A673 (cell line): ENCODE measurements around the gene HDAC8. TPM values are rescaled to one million over a fixed set of nuclear protein-coding genes. Genes with fewer than 3 reads are reported as not detected.

Experiments
- BruUV-seq: library from RNA; stranded (reverse); fragments of 400-500 nt; replicated peaks from 2 replicates; lab custom pipeline; 2021; lab: Mats Ljungman, UMichigan
- CTCF ChIA-PET: fragments of 300-600 bp; sonication (Branson Sonifier 250); formaldehyde crosslinking; loops from one replicate; lab custom pipeline; 2022; ENCODE audit warnings: antibody characterized with exemption; lab: Charles Lee
- POLR2A ChIA-PET: fragments of 300-600 bp; sonication (Branson Sonifier 250); formaldehyde crosslinking; loops from one replicate; lab custom pipeline; 2022; ENCODE audit warnings: antibody characterized with exemption; ENCODE audit not compliant: low non-redundant PET; lab: Charles Lee
- DNase-seq: peaks from one replicate; pipeline ENCODE4 v3.0.0-alpha.2; 2015; ENCODE audit warnings: low spot score
- H3K27ac ChIP-seq: fragments of 200-600 bp; sonication (generic); 2 replicates; pipeline ENCODE4 v1.5.1; 2016; ENCODE audit warnings: mixed run types, low read depth, mild to moderate bottlenecking, mixed read lengths, antibody characterized with exemption, low read length; ENCODE audit not compliant: poor library complexity, severe bottlenecking
- H3K27me3 ChIP-seq: fragments of 200-600 bp; sonication (generic); replicated peaks from 2 replicates; pipeline ENCODE4 v1.6.1; 2017; ENCODE audit warnings: mixed run types, low read depth, mild to moderate bottlenecking, mixed read lengths, antibody characterized with exemption, low read length; ENCODE audit not compliant: insufficient read depth, poor library complexity
- H3K36me3 ChIP-seq: fragments of 200-600 bp; sonication (generic); 2 replicates; pipeline ENCODE4 v1.6.1; 2016; ENCODE audit warnings: mixed run types, mild to moderate bottlenecking, mixed read lengths, antibody characterized with exemption, low read length; ENCODE audit not compliant: insufficient read depth, poor library complexity, severe bottlenecking
- H3K4me1 ChIP-seq: fragments of 200-600 bp; sonication (generic); 2 replicates; pipeline ENCODE4 v1.6.1; 2017; ENCODE audit warnings: mixed run types, mild to moderate bottlenecking, mixed read lengths, antibody characterized with exemption, low read length; ENCODE audit not compliant: insufficient read depth, poor library complexity, severe bottlenecking
- H3K4me3 ChIP-seq: fragments of 200-600 bp; sonication (generic); 2 replicates; pipeline ENCODE4 v1.5.1; 2016; ENCODE audit warnings: low read depth, mixed run types, mild to moderate bottlenecking, mixed read lengths, low read length; ENCODE audit not compliant: poor library complexity, severe bottlenecking
- H3K9me3 ChIP-seq: fragments of 200-600 bp; sonication (generic); 2 replicates; pipeline ENCODE4 v1.6.1; 2016; ENCODE audit warnings: mixed run types, low read depth, mild to moderate bottlenecking, mixed read lengths, antibody characterized with exemption, low read length; ENCODE audit not compliant: poor library complexity, severe bottlenecking
- CTCF ChIP-seq: fragments of 300-800, 200-600 bp; sonication (generic); conservative IDR thresholded peaks from 2 replicates; pipeline ENCODE4 v1.5.1; 2017; ENCODE audit warnings: low read depth, mild to moderate bottlenecking, antibody characterized with exemption, low read length, moderate library complexity, mixed read lengths
- EZH2 ChIP-seq: fragments of 200-600 bp; sonication (generic); IDR thresholded peaks from 2 replicates; pipeline ENCODE4 v1.6.1; 2017; ENCODE audit warnings: borderline replicate concordance, low read depth, mild to moderate bottlenecking, mixed read lengths, antibody characterized with exemption, low read length; ENCODE audit not compliant: poor library complexity, severe bottlenecking
- intact Hi-C: fragments of 100-400 bp; cut with micrococcal nuclease; formaldehyde crosslinking; loops from one replicate; pipeline ENCODE4 v1.10.0; 2022; ENCODE audit not compliant: unreplicated experiment
- total RNA-seq: library from RNA; stranded (reverse); gene quantifications from 2 replicates; pipeline ENCODE4 v1.2.3, GENCODE V29; 2021

Gene HDAC8
- total RNA-seq, 1 experiment from 2014 or later: 26.0 TPM

- Histone ChIP-seq H3K36me3 (no peaks in the 10 kb centered on the region), H3K4me1 (no peaks in the 10 kb centered on the region), H3K27me3 (no peaks in the 10 kb centered on the region), H3K27ac (no peak overlapping the region), H3K9me3 (no peaks in the 10 kb centered on the region), H3K4me3 (no peak overlapping the region)
- POLR2A ChIA-PET: no interaction called here
- no peak for TF ChIP-seq EZH2
- no peak for TF ChIP-seq CTCF
- intact Hi-C loops: no loop called here
- CTCF ChIA-PET: interaction anchor here (0.7 kb wide), 1 partner anchor 235 kb away, joined by 9 read pairs; no protein-coding TSS in a partner anchor
- BruUV-seq: no TSS peak
- DNase-seq: no peak
Measured at GRCh38 chrX:72532366-72532765, 40.3 kb downstream of the HDAC8 start.

DNA sequence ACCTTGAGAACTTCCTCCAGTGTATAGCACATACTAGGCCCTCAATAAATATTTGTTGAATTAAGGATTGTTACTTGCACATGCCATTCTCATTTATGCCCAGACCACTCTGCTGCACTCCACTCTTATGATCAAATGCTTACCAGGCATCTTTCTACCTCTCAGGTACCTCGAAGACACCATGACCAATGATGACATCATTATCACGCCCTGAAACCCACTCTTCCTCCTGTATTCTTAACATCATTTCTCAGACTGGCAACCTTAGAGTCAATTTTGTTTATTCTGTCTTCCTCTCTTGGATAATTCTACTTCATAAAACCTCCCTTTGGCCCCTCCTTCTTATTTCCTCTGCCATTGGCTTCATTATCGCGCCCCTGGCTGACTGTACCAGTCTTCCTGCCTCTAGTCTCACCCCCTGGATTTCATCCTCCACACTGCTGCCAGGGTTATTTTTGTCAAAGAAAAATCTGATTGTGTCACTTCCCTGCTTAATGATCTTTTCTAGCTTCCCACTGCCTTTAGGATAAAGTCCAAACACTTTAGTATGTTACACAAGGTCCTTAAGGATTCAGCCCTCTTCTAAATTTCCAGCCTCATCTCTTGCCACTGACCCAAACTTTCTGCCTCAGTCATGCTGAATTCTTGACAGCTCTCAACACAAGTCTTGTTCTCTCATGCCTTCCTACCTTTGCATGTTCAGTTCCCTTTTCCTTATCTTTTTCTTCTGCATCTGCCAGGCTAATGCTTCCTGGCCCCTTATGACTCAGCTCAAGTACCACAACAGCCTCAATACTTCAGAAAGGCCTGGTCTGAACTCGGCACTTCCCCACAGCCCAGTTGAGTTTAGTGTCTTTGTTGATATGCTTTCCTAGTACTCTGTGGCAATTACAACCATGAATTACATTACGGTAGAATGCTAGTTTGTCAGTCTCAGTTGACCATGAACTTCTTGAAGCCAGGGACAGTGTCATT, 45.8 kb downstream of the HDAC8 start:
- Histone ChIP-seq H3K4me3 (no peak overlapping the region), H3K27ac (no peak overlapping the region), H3K27me3 (no peaks in the 10 kb centered on the region), H3K9me3 (no peaks in the 10 kb centered on the region), H3K36me3 (no peaks in the 10 kb centered on the region), H3K4me1 (no peaks in the 10 kb centered on the region)
- ChIA-PET POLR2A (no interaction called here), CTCF (no interaction called here)
- no peak for TF ChIP-seq EZH2
- no peak for TF ChIP-seq CTCF
- intact Hi-C loops: no loop called here
- BruUV-seq: no TSS peak
- no peak for DNase-seq

DNA sequence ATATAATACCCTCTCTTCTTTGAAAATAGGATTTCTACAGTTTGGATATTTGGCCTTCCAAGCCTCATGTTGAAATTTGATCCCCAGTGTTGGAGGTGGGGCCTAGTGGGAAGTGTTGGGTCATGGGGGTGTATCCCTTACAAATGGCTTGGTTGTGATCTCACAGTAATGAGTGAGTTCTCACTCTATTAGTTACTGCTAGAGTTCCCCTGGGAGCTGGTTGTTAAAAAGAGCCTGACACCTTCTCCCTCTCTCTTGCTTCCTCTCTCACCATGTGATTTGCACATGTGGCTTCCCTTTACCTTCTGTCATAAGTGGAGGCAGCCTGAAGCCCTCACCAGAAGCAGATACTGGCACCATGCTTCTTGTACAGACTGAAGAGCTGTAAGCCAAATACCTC, 73.9 kb downstream of the HDAC8 start:
- no peaks in the 10 kb centered on the region for H3K4me1 ChIP-seq
- ChIA-PET POLR2A (no interaction called here), CTCF (no interaction called here)
- intact Hi-C loops: no loop called here
- H3K36me3 ChIP-seq: no peaks in the 10 kb centered on the region
- no peak for TF ChIP-seq EZH2
- no peak for TF ChIP-seq CTCF
- no peak overlapping the region for H3K27ac ChIP-seq
- no peaks in the 10 kb centered on the region for H3K9me3 ChIP-seq
- H3K27me3 ChIP-seq: no peaks in the 10 kb centered on the region
- H3K4me3 ChIP-seq: no peak overlapping the region
- peak; percentile 53 for DNase-seq
- BruUV-seq: no TSS peak
